Stomach (tissue), 4 donors: Measurements from ENCODE around the gene S100A2.

Source experiments
- EP300 ChIP-seq: sonication (generic); formaldehyde crosslinking; IDR thresholded peaks from one replicate; pipeline ENCODE4 v1.6.1; 2017; ENCODE audit warnings: antibody characterized with exemption
- TF ChIP-seq, protein P1 (sequence below), 7 experiments: fragments of 450-650 bp in 4 of 7; fragments of 200-600 bp in 3 of 7; sonication (generic) in 3 of 7; IDR thresholded peaks; one replicate each; pipeline ENCODE4 v1.5.1; 2016 to 2019; ENCODE audit warnings: antibody characterized with exemption in 7 of 7, control low read depth in 2 of 7, mild to moderate bottlenecking in 1 of 7

DNA sequence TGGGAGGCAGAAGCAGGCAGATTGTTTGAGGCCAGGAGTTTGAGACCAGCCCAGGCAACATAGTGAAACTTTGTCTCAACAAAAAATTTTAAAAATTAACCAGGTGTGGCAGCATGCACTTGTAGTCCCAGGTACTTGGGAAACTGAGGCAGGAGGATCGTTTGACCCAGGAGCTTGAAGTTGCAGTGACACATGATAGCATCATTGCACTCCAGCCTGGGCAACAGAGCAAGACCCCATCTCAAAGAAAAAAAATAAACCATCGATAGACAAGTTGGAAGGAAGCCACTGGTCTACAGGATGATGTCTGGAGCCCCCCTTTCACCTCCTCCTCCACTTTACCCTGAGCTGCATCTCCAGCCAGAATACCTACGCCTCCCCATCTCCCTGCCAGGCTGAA, 46.4 kb downstream of the S100A2 start:
- TF ChIP-seq, protein P1, sequence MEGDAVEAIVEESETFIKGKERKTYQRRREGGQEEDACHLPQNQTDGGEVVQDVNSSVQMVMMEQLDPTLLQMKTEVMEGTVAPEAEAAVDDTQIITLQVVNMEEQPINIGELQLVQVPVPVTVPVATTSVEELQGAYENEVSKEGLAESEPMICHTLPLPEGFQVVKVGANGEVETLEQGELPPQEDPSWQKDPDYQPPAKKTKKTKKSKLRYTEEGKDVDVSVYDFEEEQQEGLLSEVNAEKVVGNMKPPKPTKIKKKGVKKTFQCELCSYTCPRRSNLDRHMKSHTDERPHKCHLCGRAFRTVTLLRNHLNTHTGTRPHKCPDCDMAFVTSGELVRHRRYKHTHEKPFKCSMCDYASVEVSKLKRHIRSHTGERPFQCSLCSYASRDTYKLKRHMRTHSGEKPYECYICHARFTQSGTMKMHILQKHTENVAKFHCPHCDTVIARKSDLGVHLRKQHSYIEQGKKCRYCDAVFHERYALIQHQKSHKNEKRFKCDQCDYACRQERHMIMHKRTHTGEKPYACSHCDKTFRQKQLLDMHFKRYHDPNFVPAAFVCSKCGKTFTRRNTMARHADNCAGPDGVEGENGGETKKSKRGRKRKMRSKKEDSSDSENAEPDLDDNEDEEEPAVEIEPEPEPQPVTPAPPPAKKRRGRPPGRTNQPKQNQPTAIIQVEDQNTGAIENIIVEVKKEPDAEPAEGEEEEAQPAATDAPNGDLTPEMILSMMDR (IDR thresholded peaks at IDR 0.05), result no peak
- no peak for TF ChIP-seq EP300
